ENCODE results near the gene FBXL7. TPM values are rescaled to one million over a fixed set of nuclear protein-coding genes. Genes with fewer than 3 reads are reported as not detected.

Gene FBXL7
- total and polyA plus RNA-seq, 2 donors (not counting 1 experiment from before 2014, with no cell fraction given): not detected

GRCh38 chr5:15515229-15515628 lies 15.2 kb downstream of the FBXL7 start:
- Mint-ChIP-seq H3K4me1 (no peaks in the 10 kb centered on the region), H3K27me3 (no peaks in the 10 kb centered on the region), H3K27ac (no peak overlapping the region), H3K9me3 (ENCODE audit: insufficient read depth) (peaks cover 6% of the 10 kb centered on the region), H3K4me3 (no peak overlapping the region)
- no peak for DNase-seq
- ChIA-PET CTCF (no interaction called here), POLR2A (no interaction called here)
- Histone ChIP-seq H3K4me1 (ENCODE audit: control insufficient read depth in 2 of 2, insufficient read depth in 2 of 2, low read length in 2 of 2) (no peaks in the 10 kb centered on the region), H3K9ac (ENCODE audit: low read length) (no peak overlapping the region), H3K27me3 (replicated peaks in 1 of 4; ENCODE audit: control extremely low read depth in 1 of 4, control insufficient read depth in 3 of 4, insufficient read depth in 4 of 4, low read length in 3 of 4) (no peaks in the 10 kb centered on the region), H3K27ac (ENCODE audit: low read length in 2 of 2) (no peak overlapping the region), H3K79me2 (ENCODE audit: control insufficient read depth, insufficient read depth, low read length) (no peaks in the 10 kb centered on the region), H2AFZ (ENCODE audit: insufficient read depth, low read depth, low read length, poor library complexity, severe bottlenecking) (no peak overlapping the region), H3K4me3 (ENCODE audit: control extremely low read depth in 1 of 5, extremely low read depth in 1 of 5, insufficient read depth in 1 of 5, low read depth in 2 of 5, low read length in 4 of 5) (no peak overlapping the region), H3K9me3 (ENCODE audit: control extremely low read depth in 1 of 3, control insufficient read depth in 2 of 3, insufficient read depth in 1 of 3, low read length in 2 of 3) (peaks cover 0 to 5% (median 0%) of the 10 kb centered on the region in 3 donors), H3K4me2 (replicated peaks; ENCODE audit: low read depth, low read length, poor library complexity, severe bottlenecking) (no peak overlapping the region), H4K20me1 (ENCODE audit: control insufficient read depth, insufficient read depth, low read length, poor library complexity, severe bottlenecking) (no peaks in the 10 kb centered on the region), H3K36me3 (replicated peaks in 1 of 2; ENCODE audit: control extremely low read depth in 1 of 2, control insufficient read depth in 1 of 2, extremely low read depth in 1 of 2, insufficient read depth in 2 of 2, low read length in 1 of 2) (no peaks in the 10 kb centered on the region)
- WGBS (ENCODE audit: insufficient coverage): no CpG with 5 or more reads among the region's 1 CpG
- intact Hi-C loops (cut with micrococcal nuclease): no loop called here
- ATAC-seq (ENCODE audit: low read depth): no peak
- no peak for TF ChIP-seq EZH2 (IDR thresholded peaks at IDR 0.05; ENCODE audit: borderline replicate concordance, insufficient read depth, low read depth, low read length, poor library complexity, severe bottlenecking)

GRCh38 chr5:15516486-15516885 lies 16.5 kb downstream of the FBXL7 start:
- Mint-ChIP-seq H3K9me3 (ENCODE audit: insufficient read depth) (peaks cover 6% of the 10 kb centered on the region), H3K27me3 (no peaks in the 10 kb centered on the region), H3K4me1 (no peaks in the 10 kb centered on the region), H3K4me3 (no peak overlapping the region), H3K27ac (no peak overlapping the region)
- no peaks in the 10 kb centered on the region for H3K27me3 ChIP-seq (replicated peaks in 1 of 4; ENCODE audit: control extremely low read depth in 1 of 4, control insufficient read depth in 3 of 4, insufficient read depth in 4 of 4, low read length in 3 of 4)
- ATAC-seq (ENCODE audit: low read depth) (no peak), DNase-seq (no peak)
- no peak overlapping the region for H3K27ac ChIP-seq (ENCODE audit: low read length in 2 of 2)
- no peak overlapping the region for H3K4me2 ChIP-seq (replicated peaks; ENCODE audit: low read depth, low read length, poor library complexity, severe bottlenecking)
- intact Hi-C loops (cut with micrococcal nuclease): no loop called here
- TF ChIP-seq EZH2 (IDR thresholded peaks at IDR 0.05; ENCODE audit: borderline replicate concordance, insufficient read depth, low read depth, low read length, poor library complexity, severe bottlenecking) (no peak), CTCF (IDR thresholded peaks at IDR 0.05) (no peak)
- ChIA-PET CTCF (no interaction called here), POLR2A (no interaction called here)
- no peaks in the 10 kb centered on the region for H3K36me3 ChIP-seq (replicated peaks in 1 of 2; ENCODE audit: control extremely low read depth in 1 of 2, control insufficient read depth in 1 of 2, extremely low read depth in 1 of 2, insufficient read depth in 2 of 2, low read length in 1 of 2)
- peaks cover 0 to 5% (median 0%) of the 10 kb centered on the region in 3 donors for H3K9me3 ChIP-seq (ENCODE audit: control extremely low read depth in 1 of 3, control insufficient read depth in 2 of 3, insufficient read depth in 1 of 3, low read length in 2 of 3)
- H4K20me1 ChIP-seq (ENCODE audit: control insufficient read depth, insufficient read depth, low read length, poor library complexity, severe bottlenecking): no peaks in the 10 kb centered on the region
- H3K79me2 ChIP-seq (ENCODE audit: control insufficient read depth, insufficient read depth, low read length): no peaks in the 10 kb centered on the region
- H3K9ac ChIP-seq (ENCODE audit: low read length): no peak overlapping the region
- no peaks in the 10 kb centered on the region for H3K4me1 ChIP-seq (ENCODE audit: control insufficient read depth in 2 of 2, insufficient read depth in 2 of 2, low read length in 2 of 2)
- no peak overlapping the region for H2AFZ ChIP-seq (ENCODE audit: insufficient read depth, low read depth, low read length, poor library complexity, severe bottlenecking)
- 59% methylated on average over 8 of the region's 12 CpGs for whole genome bisulfite sequencing (ENCODE audit: insufficient coverage)
- no peak overlapping the region for H3K4me3 ChIP-seq (ENCODE audit: control extremely low read depth in 1 of 5, extremely low read depth in 1 of 5, insufficient read depth in 1 of 5, low read depth in 2 of 5, low read length in 4 of 5)

Measured in B cell (primary cell).